Activated CD8-positive, alpha-beta memory T cell treated with anti-CD3 and anti-CD28 coated beads, Interleukin-2, amount 10 ng/mL, durations not matched to agents 7 days and 5 days (primary cell): Measurements from ENCODE around the gene EDA. TPM values are rescaled to one million over a fixed set of nuclear protein-coding genes. Genes with fewer than 3 reads are reported as not detected.

Experiments
- microRNA-seq: library from miRNA; unstranded; fragments of <30 nt; microRNA quantifications from one replicate; pipeline ENCODE4 v1.2.0, GENCODE V29; 2022
- total RNA-seq, 2 experiments: library from RNA; stranded (reverse); gene quantifications; one replicate each; pipeline ENCODE4 v1.2.3, GENCODE V29; 2021

Gene EDA
- total RNA-seq, 2 experiments from 2014 or later = 0.79 to 0.96 TPM

Small RNA genes within 50 kb of the gene (microRNA-seq; reads per million reads assigned to microRNA genes)
- 1.7 reads per million for gene MIR676

Other genes starting within 250 kb of the EDA start
- gene NALF2, start 111.8 kb upstream of the EDA start, total RNA-seq = under 1 TPM in 1 of 2 experiments, not detected in 1; 0.23 TPM